Measurements from ENCODE around the gene SKIC8.

DNA sequence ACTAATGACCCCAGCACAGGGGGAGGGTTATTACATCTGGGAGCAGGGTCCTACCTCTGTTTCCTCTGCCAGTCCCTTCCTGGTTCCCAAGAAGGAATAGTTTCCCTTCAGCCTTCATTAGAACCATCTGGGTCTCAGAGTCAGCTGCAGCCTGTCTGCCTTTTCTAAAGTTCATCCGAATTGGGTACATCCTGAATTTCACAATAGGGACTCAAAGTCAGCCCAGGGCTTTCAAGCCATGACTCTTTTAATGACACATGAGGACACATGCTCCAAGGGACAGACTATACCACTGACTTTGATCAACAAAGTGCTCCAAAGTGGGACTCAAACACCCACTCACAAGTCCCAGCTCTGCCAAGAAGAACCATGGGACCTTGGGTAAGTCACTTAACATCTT lies 28.1 kb upstream of the SKIC8 start:
- no peak for TF ChIP-seq POLR2A (IDR thresholded peaks at IDR 0.05)
- TF ChIP-seq, protein P1, sequence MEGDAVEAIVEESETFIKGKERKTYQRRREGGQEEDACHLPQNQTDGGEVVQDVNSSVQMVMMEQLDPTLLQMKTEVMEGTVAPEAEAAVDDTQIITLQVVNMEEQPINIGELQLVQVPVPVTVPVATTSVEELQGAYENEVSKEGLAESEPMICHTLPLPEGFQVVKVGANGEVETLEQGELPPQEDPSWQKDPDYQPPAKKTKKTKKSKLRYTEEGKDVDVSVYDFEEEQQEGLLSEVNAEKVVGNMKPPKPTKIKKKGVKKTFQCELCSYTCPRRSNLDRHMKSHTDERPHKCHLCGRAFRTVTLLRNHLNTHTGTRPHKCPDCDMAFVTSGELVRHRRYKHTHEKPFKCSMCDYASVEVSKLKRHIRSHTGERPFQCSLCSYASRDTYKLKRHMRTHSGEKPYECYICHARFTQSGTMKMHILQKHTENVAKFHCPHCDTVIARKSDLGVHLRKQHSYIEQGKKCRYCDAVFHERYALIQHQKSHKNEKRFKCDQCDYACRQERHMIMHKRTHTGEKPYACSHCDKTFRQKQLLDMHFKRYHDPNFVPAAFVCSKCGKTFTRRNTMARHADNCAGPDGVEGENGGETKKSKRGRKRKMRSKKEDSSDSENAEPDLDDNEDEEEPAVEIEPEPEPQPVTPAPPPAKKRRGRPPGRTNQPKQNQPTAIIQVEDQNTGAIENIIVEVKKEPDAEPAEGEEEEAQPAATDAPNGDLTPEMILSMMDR (IDR thresholded peaks at IDR 0.05) = no peak

Measured in adrenal gland (tissue), 5 donors.